ENCODE results near the gene LDHAL6B. TPM values are rescaled to one million over a fixed set of nuclear protein-coding genes. Genes with fewer than 3 reads are reported as not detected.

LDHAL6B gene
- polyA plus RNA-seq, 1 donor (not counting 4 experiments of a cell fraction or from before 2014, with no cell fraction given): not detected

GRCh38 chr15:59251001-59251845, 44.6 kb downstream of the LDHAL6B start:
- Histone ChIP-seq H3K4me2 (ENCODE audit: control insufficient read depth, extremely low read depth, insufficient read depth, low read depth, low read length) (no peak overlapping the region), H3K27me3 (ENCODE audit: control insufficient read depth, extremely low read depth, insufficient read depth, low read length) (no peaks in the 10 kb centered on the region), H3K9me1 (ENCODE audit: control insufficient read depth, extremely low read depth, insufficient read depth, low read length) (no peaks in the 10 kb centered on the region), H4K20me1 (ENCODE audit: control insufficient read depth, extremely low read depth, insufficient read depth, low read length) (peaks cover 2% of the 10 kb centered on the region), H3K4me3 (ENCODE audit: control insufficient read depth in 2 of 3, extremely low read depth in 1 of 3, insufficient read depth in 2 of 3, low read depth in 1 of 3, low read length in 3 of 3) (no peak overlapping the region), H3K27ac (ENCODE audit: control insufficient read depth, insufficient read depth, low read length) (no peak overlapping the region), H3K9me3 (ENCODE audit: control insufficient read depth, low read depth, low read length) (no peaks in the 10 kb centered on the region), H3K36me3 (ENCODE audit: control insufficient read depth in 2 of 2, extremely low read depth in 1 of 2, insufficient read depth in 2 of 2, low read length in 2 of 2) (peaks cover 18 to 33% of the 10 kb centered on the region in 2 experiments), H3K4me1 (ENCODE audit: control insufficient read depth, extremely low read depth, insufficient read depth, low read length) (peaks cover 8% of the 10 kb centered on the region), H3K9ac (ENCODE audit: control insufficient read depth, extremely low read depth, insufficient read depth, low read length) (no peak overlapping the region), H3K79me2 (ENCODE audit: control insufficient read depth, insufficient read depth, low read length) (peaks cover 41% of the 10 kb centered on the region), H2AFZ (ENCODE audit: control insufficient read depth, low read length) (no peak overlapping the region)
- dilution Hi-C loops (cut with MboI; ENCODE audit: extremely low pct_ligation_motif_present, low sequenced_read_pairs): no loop called here
- DNase-seq (ENCODE audit: low read depth, low spot score) (no peak), FAIRE-seq (no peak)
- TF ChIP-seq CTCF (optimal IDR thresholded peaks at IDR 0.05 in 1 of 3, IDR thresholded peaks at IDR 0.05 in 1 of 3, conservative IDR thresholded peaks at IDR 0.05 in 1 of 3; ENCODE audit: extremely low read depth in 1 of 3, insufficient read depth in 2 of 3, low read length in 3 of 3) (no peak), EZH2 (IDR thresholded peaks at IDR 0.05; ENCODE audit: low read length) (no peak)

- Histone ChIP-seq H3K79me2 (ENCODE audit: control insufficient read depth, insufficient read depth, low read length) (peaks cover 32% of the 10 kb centered on the region), H3K27ac (ENCODE audit: control insufficient read depth, insufficient read depth, low read length) (no peak overlapping the region), H3K4me1 (ENCODE audit: control insufficient read depth, extremely low read depth, insufficient read depth, low read length) (peaks cover 17% of the 10 kb centered on the region)
Observed at GRCh38 chr15:59252137-59252536, 45.5 kb downstream of the LDHAL6B start.

More at GRCh38 chr15:59252137-59252536, 45.5 kb downstream of the LDHAL6B start:
- dilution Hi-C loops (cut with MboI; ENCODE audit: extremely low pct_ligation_motif_present, low sequenced_read_pairs): no loop called here
- no peak overlapping the region for H3K9ac ChIP-seq (ENCODE audit: control insufficient read depth, extremely low read depth, insufficient read depth, low read length)
- no peaks in the 10 kb centered on the region for H3K27me3 ChIP-seq (ENCODE audit: control insufficient read depth, extremely low read depth, insufficient read depth, low read length)
- H3K36me3 ChIP-seq (ENCODE audit: control insufficient read depth in 2 of 2, extremely low read depth in 1 of 2, insufficient read depth in 2 of 2, low read length in 2 of 2): peaks cover 18 to 27% of the 10 kb centered on the region in 2 experiments
- H3K4me2 ChIP-seq (ENCODE audit: control insufficient read depth, extremely low read depth, insufficient read depth, low read depth, low read length): no peak overlapping the region
- no peak for TF ChIP-seq EZH2 (IDR thresholded peaks at IDR 0.05; ENCODE audit: low read length)
- H3K9me1 ChIP-seq (ENCODE audit: control insufficient read depth, extremely low read depth, insufficient read depth, low read length): no peaks in the 10 kb centered on the region
- no peak overlapping the region for H2AFZ ChIP-seq (ENCODE audit: control insufficient read depth, low read length)
- H3K9me3 ChIP-seq (ENCODE audit: control insufficient read depth, low read depth, low read length): no peaks in the 10 kb centered on the region
- FAIRE-seq (no peak), DNase-seq (ENCODE audit: low read depth, low spot score) (no peak)
- no peak overlapping the region for H3K4me3 ChIP-seq (ENCODE audit: control insufficient read depth in 2 of 3, extremely low read depth in 1 of 3, insufficient read depth in 2 of 3, low read depth in 1 of 3, low read length in 3 of 3)
- peaks cover 2% of the 10 kb centered on the region for H4K20me1 ChIP-seq (ENCODE audit: control insufficient read depth, extremely low read depth, insufficient read depth, low read length)

Data from keratinocyte (primary cell).